Measurements from ENCODE around the gene MKS1.

Gene MKS1

DNA sequence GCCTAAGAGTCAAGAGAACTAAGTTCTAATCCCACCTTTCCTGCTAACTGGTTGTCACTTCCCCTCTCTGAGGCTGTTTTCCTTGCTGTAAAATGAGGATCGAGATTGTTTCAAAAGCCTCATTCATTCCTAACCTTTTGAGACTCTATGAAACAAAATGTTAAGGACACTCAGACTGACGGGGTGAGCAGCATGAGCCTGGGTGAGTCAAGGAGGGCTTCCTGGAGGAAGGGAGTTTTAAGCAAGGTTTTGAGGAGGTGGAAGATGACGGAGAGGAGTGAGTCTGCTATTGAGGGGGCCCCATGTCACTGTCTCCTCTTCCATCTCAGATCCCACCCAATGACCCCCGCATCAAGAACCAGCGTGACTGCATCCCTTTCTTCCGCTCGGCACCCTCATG is 22.4 kb downstream of the MKS1 start:
- no peak for DNase-seq

DNA sequence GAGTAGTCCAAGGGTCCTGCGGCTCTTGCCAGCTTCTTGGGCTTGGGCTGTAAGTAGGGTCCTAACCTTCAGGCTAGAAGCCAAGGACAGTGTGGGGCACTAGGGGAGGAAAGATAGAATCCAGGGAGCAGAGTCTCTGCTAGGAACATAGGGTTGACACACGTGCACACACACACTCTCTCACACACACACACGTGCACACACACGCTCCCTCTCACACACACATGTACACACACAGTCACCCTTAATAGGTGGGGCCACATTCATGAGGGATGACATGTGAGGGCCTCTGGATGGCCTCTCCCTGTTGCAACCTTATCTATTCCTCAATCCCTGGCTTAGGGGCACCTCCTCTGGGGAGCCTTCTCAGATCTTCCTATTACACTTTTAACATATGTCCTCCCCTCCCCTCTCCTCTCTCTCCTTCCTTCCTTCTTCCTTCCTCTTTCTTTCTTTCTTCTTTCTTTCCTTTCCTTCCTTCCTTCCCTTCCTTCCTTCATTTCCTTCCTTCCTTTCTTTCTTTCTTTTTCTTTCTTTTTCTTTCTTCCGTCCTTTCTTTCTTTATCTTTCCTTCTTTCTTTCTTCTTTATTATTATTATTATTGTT is 23.4 kb downstream of the MKS1 start:
- DNase-seq = no peak

- no peak for DNase-seq
These were observed 25.3 kb downstream of the MKS1 start for GRCh38 chr17:58193641-58194255.

DNA sequence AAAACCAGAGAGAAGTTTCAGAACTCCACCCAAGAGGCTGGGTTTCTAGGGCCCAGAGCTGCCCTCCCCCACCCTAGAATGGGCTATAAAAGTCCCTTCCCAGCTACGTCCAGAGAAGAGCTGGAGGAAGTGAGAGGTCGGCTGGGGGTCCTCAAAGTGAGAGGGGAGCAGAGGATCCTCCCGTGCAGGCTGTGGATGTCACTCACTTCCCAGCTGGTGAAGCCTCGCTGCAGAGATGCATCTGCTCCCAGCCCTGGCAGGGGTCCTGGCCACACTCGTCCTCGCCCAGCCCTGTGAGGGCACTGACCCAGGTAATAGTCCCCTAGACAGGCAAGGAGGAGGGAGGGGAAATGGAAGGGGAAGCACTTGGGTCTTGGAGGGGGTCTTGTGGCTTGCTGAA is 26.4 kb downstream of the MKS1 start, which contains the start of gene EPX:
Gene EPX, plus strand, starts transcription at position 115 of the 400 bp plus-strand sequence. Its CDS starts 121 bp downstream, at position 236.
- no peak for DNase-seq

- DNase-seq = no peak
These were observed 27.7 kb downstream of the MKS1 start for GRCh38 chr17:58191241-58191896.

- DNase-seq = no peak
These were observed 29.5 kb downstream of the MKS1 start for GRCh38 chr17:58189436-58190146.

DNA sequence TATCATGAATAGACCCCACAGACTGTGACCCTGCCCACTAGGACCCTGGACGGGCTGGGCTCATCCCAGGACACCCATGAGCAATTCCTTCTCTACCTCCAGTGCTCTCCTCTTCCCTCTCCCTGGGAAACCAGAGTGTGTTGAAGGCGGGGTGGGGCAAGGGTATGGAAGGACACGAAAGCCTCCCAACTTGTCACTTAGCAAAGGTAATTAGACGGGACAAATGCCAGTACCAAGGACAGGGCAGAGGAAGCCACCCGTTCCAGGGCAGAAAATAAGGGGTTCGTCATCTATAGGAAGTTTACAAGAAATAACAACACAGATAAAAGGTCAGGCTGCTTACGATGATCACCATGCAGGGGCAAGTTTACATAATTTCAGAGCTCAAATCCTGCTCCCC is 31.4 kb downstream of the MKS1 start:
- no peak for DNase-seq

DNA sequence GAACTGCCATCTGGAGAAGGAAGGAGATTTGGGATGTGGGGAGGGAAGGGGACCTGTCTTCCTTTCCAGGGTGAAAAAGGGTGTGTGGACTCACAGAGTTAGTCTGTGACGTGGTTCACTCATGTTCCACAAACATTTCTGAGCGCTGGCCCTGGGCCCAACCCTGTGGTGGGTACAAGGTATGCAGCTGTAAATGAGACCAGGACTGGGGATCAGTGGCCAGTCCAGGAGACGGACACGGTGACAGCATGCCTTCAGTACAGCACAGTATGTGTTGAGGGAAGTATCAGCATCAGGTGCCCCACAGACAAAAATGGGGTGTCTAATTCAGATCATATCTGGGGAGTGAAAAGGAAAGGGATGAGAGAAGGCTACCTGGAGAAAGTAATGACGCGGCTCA is 32.0 kb downstream of the MKS1 start:
- no peak for DNase-seq

DNA sequence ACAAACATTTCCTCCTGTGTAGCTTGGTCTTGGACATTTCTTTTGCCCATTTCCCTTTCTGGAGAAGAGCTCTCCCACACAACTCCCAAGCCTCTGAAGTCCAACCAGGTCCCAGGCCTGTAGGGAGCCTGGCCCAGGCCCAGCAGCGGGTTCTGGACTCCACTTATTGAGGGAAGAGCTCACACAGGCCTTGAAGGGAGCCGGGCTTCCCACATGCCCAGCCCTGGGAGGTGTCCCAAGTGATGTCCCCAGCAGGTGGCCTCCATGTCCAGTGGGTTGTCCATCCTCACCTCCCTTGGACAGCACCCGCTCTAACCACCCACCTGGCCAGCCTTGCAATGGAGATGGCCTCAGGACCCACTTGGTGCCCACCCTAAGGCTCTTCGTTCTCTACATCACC is 32.5 kb downstream of the MKS1 start:
- no peak for DNase-seq

GRCh38 chr17:58184986-58185761 is 33.9 kb downstream of the MKS1 start:
- DNase-seq = no peak

- no peak for DNase-seq
These were observed 34.6 kb downstream of the MKS1 start for GRCh38 chr17:58184308-58184985.

DNA sequence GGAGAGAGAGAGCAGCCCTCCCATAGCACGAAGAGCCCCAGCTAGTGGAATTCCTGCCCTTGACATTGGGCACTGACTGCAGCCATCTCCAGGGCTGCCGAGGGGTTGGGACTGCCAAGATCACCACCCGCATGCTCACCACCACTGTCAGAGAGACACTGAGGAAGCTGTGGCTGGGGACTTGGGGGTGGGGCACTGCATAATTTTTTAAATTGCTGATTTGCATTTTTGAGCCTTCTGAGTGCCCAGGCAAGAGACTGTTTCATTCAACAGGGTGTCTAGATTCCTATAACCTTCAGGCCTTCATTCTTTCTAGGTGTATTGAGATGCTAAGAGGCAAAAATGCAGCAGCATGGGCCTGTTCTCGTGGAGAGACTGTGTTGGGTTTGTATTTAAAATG is 35.5 kb downstream of the MKS1 start:
- no peak for DNase-seq

DNA sequence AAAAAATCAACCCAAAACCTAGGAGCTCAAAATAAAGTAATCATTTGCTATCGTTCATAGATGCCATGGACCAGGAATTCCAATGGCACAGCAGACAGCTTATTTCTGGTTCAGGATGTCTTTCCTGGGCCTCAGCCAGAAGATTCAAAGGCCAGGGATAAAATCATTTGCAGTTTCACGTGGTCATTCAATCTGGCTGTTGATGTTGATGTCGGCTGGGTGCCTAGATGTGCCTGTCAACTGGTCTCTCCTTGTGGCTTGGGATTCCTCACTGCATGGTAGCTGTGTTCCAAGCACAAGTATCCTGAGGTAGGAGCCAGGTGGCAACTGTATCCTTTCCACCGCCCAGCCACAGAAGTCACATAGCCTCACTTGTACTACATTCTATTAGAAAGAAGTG is 37.3 kb downstream of the MKS1 start:
- no peak for DNase-seq

GRCh38 chr17:58176200-58176599 is 42.9 kb downstream of the MKS1 start:
- no peak for DNase-seq

GRCh38 chr17:58174871-58175270 is 44.2 kb downstream of the MKS1 start:
- DNase-seq = no peak

GRCh38 chr17:58172369-58173071 is 46.5 kb downstream of the MKS1 start:
- peak; percentile 56 for DNase-seq

DNA sequence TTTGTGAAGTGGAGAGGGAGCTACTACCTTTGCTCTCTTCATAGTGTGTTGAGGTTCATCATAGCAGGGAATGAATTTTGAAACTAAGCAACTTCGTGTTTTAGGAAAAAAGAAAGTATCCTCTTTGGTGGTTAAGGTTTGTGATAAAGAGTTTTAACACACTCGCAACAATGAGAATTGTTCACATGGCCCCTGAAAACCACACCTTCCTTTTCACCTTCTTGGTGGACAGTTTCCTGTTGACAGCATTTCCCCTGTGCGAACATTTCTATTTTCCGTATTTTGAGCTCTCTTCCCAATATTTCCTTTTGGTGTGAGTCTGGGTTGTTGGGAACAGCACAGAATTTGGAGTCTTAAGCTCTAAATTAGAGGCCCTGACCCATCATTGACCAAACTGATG is 48.4 kb downstream of the MKS1 start:
- no peak for DNase-seq

GRCh38 chr17:58166682-58167081 is 52.4 kb downstream of the MKS1 start, which contains the start of gene OR4D2:
TSS of gene OR4D2 (plus strand) at chr17:58166982. CDS start at chr17:58169656, 2,674 bp downstream.
- no peak for DNase-seq

GRCh38 chr17:58165981-58166380 is 53.1 kb downstream of the MKS1 start:
- no peak for DNase-seq

- DNase-seq = no peak
These were observed 57.5 kb downstream of the MKS1 start for GRCh38 chr17:58161566-58161965.

DNA sequence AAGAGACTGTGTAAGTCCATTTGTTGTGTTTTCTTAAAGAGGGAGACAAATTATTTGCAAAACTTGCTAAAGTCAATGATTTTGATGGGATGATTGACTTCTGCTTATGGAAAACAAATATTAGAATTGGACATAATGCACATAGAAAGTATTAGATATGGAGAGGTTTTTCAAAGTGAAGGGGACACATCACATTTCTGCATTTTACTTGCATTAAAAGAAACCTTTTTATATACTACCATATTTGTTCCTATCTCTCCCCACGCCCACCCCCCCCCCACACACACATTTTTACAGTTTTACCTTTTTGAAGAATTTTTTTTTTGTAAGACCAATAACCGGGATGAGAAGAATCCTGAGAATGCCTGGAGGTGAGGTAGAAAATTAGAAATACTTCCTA is 60.9 kb downstream of the MKS1 start:
- no peak for DNase-seq
